CD4-positive, alpha-beta T cell treated with Interleukin-6 at 100 ng/mL for 8 hours (primary cell): Measurements from ENCODE around the gene SEMA5A.

Experiments
- DNase-seq: peaks from one replicate; pipeline ENCODE4 v3.0.0-alpha.2; 2020; ENCODE audit warnings: mixed read lengths, low spot score

SEMA5A gene, protein sequence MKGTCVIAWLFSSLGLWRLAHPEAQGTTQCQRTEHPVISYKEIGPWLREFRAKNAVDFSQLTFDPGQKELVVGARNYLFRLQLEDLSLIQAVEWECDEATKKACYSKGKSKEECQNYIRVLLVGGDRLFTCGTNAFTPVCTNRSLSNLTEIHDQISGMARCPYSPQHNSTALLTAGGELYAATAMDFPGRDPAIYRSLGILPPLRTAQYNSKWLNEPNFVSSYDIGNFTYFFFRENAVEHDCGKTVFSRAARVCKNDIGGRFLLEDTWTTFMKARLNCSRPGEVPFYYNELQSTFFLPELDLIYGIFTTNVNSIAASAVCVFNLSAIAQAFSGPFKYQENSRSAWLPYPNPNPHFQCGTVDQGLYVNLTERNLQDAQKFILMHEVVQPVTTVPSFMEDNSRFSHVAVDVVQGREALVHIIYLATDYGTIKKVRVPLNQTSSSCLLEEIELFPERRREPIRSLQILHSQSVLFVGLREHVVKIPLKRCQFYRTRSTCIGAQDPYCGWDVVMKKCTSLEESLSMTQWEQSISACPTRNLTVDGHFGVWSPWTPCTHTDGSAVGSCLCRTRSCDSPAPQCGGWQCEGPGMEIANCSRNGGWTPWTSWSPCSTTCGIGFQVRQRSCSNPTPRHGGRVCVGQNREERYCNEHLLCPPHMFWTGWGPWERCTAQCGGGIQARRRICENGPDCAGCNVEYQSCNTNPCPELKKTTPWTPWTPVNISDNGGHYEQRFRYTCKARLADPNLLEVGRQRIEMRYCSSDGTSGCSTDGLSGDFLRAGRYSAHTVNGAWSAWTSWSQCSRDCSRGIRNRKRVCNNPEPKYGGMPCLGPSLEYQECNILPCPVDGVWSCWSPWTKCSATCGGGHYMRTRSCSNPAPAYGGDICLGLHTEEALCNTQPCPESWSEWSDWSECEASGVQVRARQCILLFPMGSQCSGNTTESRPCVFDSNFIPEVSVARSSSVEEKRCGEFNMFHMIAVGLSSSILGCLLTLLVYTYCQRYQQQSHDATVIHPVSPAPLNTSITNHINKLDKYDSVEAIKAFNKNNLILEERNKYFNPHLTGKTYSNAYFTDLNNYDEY

DNA sequence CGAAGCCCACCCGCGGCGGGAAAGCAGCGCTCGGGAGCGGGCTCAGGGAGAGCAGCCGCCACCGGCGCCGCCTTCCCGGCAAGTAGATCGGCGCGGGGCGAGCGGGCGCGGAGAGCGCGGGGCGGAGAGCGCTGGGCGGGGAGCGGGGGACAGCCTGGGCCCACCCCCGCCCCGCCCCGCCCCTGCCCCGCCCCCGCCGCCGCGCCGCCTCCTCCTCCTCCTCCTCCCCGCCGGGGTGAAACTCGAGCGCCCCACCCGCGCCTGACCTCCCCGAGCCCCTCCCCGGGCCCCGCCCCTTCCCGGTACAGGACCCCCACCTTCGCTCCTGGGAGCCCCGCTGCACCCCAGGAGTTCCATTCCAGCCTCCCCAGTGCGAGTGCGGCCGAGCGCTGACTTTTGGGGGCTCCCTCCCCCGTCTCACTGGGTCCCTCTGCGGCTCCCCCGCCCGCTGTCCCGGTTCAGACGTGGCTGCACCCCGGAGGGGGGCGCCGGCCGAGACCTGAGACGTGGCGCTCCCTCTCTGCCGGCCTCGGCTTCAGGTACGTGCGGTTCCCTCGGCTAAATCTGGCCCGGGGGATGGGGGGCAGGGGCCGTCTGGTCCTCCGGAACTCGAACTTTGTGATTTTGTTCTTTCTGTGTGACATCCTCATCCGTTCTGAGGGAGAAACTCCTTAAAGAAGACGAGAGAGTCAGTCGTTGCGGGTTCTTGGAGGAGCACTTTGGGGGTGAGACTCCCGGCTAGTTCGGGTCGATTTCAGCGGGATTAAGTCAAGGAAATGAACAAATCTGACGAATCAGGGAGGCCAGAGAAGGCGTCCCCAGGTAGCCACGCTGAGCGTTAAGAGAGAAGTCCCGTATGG is at the start of gene SEMA5A:
TSS of gene SEMA5A (minus strand) at position 84 of the 860 bp plus-strand sequence. CDS start 166,129 bp downstream, outside the sequence.
- DNase-seq = peak; percentile 20

DNA sequence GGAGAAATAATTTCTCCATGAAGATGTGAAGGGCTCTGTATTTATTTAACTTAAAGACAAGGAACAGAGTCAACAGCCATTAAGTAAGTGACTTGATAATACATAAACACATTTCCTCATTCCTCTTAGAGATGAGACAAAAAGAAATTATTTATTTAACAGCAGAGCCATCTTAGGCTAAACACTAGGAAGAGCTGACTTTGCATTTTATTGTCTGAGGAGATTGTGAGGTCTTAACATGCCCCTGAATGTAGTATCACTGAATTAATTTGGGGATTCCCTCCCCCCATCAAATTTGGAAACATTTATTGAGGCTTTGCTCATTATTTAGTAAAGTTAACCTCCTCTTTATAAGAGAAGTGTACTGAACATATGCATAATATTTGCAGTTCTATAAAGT is 49.0 kb upstream of the SEMA5A start:
- no peak for DNase-seq

DNA sequence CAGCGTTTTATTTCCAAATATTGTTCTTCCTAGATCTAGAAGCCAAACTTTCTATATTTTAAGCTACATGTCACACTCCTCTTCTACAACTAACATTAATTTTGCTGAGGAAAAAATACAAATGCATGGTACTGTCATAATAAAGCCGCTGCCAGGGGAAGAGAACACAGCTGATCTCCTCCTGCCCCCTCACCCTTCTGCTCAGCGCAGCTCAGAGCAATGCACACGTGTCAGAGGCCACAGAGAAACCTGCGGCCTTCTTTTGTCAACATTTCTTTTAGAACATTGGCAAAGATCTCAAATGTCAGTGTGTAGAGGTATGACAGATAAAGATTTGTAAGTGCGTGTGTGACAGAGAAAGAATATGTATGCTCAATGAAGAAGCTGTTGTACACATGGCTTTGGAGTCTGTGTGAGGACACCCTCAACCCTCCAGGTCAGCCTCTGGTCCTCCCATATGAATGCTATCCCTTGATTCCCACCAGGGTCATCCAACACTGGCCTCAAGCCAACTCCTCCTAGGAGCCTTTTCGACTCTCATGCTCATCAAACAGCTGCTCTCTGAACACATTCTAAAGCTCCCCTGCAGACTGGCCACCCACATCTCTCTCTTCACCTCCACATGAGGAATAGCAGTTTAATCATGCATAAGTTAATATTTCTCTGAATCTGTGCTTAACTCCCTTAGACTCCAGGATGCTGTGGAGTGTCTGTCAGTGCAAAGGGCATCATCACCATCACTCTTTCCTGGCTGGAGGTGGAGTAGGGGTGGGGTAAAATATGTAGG is 43.4 kb upstream of the SEMA5A start:
- no peak for DNase-seq

DNA sequence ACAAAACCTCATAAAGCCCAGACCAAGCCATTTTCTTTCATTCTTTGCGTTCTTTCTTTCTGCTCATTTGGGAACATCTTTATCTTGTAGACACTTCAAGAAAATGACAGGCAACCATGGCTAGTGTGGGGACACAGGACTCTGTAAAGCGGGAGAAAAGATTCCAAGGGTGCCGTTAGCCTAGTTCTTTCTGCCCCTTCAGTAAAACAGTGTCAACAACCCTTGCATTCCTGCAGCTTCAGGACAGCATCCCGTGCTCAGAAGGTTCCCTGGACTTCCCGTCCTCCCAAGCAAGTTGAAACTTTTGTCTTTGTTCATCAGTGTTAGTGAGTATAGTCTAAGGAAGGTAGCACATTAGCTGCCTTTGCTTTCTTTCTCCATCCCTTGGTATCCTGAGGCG is 42.4 kb upstream of the SEMA5A start:
- no peak for DNase-seq

DNA sequence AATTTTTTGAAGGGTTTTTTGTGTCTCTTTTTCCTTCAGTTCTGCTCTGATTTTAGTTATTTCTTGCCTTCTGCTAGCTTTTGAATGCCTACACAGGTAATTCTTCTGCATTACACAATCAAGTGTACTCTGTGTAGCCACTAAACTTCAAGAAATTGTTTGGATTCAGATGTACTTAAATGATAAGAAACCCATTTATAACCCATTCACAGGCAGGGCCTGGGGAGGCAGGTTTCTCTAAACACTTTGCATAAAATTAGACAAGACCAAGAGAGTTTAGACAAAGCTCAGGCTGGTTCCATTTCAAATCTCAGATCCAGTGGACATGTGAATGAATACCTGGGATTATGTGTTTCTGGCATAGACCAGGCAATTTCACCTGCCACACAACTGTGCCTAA is 41.3 kb upstream of the SEMA5A start:
- no peak for DNase-seq

DNA sequence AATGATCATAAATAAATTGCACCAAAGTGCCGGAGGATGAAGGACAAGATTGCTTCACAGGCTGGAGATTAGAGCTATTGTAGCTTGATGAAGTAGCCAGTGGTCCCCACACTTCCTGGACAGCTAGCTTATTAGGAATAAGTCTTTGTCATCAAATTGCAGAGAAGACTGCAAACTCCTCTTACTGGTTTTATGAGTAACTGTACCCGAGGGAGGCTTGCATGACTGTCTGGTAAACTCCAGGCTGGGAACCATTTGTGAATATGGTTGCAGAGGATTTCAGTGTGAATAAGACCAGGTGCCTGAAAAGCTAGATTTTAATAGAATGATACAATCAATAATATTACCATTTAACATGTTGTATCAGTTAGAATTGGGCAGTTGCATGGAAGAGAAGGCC is 36.5 kb upstream of the SEMA5A start:
- no peak for DNase-seq

DNA sequence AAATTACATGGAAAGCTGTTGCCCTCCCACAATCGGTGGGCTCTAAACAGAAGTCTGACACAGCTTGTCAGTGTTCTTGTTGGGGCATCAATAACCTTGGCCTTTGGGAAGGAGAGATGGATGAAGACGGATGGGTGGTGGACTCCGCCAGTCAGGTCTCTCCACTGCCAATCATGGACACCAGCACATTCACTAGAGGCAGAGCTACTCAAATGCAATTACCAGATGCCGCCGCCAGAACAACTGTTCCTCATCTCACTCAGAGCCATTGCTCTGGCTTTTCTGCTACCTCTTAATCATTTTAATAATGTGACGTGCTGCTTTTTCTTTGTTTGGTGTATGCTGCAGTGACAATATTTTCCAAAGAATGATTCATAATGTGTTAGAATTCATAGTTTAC is 27.9 kb upstream of the SEMA5A start:
- DNase-seq = no peak

DNA sequence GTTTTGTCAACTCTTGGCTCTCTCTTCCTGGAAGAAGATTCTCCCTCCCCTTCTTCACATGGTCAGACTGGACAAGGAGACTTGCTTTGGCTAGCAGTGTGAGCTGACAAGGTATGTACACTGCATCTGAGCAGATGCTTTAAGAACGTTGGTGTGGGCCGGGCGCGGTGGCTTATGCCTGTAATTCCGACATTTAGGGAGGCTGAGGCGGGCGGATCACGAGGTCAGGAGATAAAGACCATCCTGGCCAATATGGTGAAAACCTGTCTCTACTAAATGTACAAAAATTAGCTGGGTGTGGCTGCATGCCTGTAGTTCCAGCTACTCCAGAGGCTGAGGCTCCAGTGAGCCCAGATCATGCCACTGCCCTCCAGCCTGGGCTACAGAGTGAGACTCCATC is 26.4 kb upstream of the SEMA5A start:
- no peak for DNase-seq

DNA sequence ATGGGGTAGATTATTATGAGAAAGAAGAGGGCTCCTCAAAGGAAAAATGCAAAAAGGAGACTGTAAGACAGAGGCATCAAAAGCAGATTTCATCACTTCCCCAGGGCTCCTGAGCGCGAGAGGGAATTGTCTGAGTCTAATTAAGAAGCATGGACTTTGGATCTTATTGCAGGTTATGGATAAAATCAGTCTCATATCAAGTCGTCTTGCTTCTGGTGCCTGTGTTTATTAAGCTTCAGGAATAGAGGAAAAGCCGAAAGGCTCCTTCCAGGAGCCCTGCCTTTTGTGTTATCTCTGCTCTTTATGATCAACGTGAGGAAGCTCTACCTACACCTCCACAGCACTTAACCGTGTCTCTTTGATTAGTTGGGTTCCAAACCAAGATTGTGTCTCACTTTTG is 25.0 kb upstream of the SEMA5A start:
- no peak for DNase-seq

DNA sequence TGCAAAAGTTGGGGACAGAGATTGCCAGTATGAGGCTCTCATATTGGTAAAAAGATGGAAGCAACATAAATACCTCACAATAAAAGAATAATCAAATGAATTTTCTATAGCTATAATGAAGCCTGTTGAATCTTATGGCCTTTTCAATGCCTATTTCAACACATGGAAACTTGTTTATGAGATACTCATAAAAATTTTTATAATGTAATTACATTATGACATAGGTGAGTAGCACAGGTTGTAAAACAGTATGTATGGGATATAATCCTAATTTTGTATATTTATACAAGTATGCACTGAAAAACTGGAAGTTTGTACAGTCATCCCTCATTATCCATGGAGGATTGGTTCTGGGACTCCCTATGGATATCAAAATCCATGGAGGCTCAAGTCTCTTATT is 21.2 kb upstream of the SEMA5A start:
- DNase-seq = no peak

DNA sequence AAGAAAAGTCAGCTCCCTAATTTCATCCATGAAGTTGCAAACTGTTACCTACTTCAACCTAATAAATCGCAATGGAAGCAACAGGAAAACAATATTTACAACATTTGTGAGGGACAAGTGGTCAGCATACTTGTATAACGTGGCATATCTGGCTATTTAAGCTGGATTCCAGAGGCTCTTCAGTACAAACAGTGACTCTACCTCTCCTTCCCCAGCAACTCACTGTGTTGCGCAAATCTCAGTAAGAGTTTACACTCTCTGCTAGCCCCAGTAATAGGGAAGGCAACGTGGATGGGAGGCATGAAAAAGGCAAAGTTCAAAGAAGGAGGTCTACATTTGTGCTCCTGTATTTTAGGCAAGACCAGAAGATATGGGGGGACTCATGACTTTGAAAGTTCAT is 18.9 kb upstream of the SEMA5A start:
- DNase-seq = no peak

DNA sequence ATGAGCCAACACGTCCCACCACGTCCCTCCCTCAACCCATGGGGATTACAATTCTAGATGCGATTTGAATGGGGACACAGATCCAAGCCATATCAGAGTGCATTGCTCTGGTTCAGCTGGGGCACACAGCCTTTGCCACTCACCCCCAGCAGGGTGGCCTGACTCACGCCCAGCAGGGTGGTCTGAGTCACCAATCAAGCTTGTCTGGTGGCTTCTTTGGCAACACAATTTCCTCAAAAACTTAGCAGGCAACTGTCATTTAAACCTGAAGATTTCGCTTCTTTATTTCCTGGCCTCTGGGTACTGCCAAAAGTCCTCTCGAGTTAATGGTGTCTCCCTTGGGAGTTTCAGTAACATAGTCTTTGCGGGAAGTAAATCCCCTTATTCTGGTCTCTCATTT is 16.3 kb upstream of the SEMA5A start:
- DNase-seq = no peak

DNA sequence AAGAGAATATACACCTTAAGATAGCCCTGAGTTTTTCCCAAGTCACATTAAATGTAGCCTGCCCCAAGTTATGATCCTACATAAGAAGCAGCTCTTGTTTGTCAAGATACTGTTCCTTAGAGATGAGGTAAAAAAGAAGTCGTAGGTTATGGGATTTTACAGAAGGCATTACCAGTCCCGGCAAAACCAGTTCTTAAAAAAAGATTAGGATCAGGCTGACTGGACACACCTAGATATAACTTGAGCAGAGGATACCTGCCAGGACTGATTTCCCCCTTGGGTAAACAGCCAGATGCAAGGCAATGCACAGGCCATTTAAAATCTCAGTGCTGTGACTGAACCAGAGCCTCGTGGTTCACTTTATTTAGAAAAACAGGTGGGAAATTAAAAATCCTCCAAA is 14.1 kb upstream of the SEMA5A start:
- no peak for DNase-seq

DNA sequence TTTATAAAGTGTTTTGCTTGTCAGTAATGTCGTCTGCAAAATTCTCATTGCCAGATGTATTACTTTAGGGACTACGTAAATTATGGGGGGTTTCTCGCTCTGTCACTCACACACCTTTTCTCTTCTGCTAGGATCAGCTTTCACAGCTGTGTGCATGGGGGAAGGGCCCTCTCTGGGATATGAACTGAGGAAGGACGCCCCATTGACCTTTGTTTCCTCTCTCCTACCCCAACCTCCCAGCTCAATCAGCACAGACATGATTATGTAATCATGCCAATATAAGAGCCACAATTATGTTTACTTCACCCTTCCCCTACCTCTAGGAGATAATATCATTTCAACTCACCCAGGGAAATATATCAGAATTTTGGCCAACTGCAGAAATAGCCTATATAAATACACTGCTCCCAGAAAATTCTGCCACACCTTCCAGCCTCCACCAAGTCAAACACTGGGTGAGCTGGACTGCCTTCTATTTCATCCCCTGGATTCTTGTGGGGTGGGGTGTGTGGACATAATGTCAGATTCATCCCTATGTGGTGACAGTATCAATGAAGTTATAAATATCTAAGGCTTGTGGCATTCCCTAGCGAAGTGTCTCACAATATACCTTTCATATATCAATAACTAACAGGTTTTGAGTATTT is 12.6 kb upstream of the SEMA5A start:
- no peak for DNase-seq

DNA sequence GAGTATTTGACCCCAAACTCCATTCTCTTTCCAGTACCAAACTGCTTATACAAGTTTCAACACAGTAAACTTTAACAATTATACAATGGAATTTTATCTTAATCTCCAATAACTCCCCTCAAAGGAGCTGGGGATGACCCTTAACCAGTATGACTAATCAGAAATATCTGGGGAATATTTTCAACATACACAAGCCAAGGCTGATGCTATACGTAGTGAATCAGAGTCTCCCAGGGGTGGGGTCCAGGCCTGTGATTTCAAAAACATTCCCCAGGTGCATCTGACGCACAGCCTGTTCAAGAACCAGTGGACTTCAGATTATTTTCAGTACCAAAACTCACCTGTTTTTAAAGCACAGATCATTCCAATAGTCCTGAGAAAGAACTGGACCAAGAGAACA is 11.8 kb upstream of the SEMA5A start:
- DNase-seq = no peak

DNA sequence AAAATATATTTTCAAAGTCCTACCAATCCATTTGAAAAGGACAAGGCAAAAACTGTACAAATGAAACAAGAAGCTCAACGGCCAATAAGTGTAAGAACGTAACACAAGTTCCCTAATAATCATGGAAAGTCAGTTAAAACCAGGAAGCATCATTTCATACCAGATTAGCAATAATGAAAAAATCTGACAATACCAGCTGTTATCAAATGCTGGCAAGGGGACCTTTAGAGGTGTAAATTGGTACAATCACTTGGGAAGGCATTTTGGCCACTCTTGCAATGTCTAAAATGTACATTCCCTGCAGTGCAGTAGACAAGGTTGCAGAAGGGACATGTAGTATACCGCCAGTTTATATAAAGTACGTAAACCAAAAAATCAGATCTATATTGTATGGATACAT is 10.1 kb upstream of the SEMA5A start:
- DNase-seq = no peak

DNA sequence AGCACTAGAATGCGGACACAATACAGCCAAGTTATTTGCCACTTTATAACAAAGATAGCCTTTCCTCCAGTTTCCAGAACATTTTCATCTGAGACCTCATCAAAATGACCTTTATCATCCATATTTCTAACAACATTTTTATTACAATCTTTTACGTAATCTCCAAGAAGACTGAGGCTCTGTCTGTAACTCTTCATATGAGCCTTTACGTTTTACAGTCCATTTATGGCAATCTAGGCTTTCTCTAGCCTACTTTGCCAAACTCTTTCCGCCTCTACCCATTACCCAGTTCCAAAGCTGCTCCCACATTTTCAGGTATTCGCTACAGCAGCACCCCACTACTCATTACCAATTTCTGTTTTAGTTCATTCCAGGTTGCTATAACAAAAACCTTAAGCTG is 8.2 kb upstream of the SEMA5A start:
- no peak for DNase-seq

DNA sequence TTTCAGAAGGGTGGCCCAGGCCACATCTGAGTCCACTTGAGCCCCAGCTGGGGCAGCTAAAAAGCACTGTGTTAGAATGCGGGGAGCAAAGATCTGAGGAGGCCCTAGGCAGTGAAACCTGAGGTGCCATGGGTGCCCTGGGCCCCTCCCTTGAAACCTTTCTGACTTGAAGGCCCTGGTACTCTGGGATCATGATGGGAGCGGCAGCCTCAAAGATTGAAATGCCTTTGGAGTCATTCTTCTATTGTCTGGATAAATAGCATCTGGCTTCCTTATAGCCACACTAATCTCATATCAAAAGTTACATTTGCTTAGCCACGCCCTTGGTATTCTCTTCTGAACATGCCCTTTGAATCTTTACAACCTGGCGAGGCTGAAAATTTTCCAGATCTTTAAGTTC is 7.7 kb upstream of the SEMA5A start:
- DNase-seq = no peak

DNA sequence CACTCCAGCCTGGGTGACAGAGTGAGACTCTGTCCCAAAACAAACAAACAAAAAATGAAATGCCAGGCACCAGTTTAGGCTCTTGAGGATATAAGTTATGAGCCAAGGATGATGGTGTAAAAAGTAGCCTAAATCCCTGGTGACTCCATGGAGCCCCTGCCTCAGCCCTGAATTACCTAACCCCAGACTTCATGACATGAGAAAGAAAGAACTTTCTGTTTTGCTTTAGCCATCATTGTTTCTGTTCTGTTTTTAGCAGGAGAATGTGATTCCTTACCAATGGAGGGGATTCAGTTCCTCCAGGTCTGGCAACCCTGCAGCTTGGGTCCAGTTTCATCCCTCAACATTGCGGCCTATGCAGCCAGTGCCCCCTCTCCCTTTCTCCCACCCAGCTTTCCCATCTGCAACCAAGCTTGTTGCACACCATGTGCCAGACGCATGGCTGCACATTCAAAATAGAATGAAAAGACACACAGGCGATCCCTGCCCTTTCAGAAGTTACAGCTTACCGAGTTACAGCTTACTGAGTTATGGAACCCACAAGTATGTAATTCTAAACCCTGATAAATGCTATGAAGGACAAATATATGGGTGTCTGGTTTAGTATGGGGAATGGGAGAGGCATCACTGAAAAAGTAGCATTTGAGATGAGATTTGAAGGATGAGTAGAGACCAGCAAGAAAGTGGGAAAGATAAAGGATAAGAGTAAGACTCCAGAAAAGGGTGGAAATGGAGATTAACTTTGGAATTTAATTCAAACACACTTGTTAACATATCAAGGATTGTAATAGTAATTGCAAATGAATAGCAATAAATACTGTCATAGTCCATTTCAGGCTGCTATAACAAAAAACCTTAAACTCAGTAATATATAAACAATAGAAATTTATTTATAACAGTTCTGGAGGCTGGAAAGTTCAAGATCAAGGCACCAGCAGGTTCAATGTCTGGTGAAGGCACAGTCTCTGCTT is 6.0 kb upstream of the SEMA5A start:
- no peak for DNase-seq
